SK-N-MC (cell line): Measurements from ENCODE around the gene PF4V1.

Experiments used
- DNase-seq: peaks from one replicate; pipeline ENCODE4 v3.0.0-alpha.2; 2011; ENCODE audit warnings: low read depth, low spot score
- H3K27ac ChIP-seq: fragments of 200-600 bp; sonication (generic); 2 replicates; pipeline ENCODE4 v1.5.1; 2016; ENCODE audit warnings: mixed run types
- H3K36me3 ChIP-seq: fragments of 200-600 bp; sonication (generic); 2 replicates; pipeline ENCODE4 v1.6.1; 2017; ENCODE audit warnings: antibody characterized with exemption, low read length, mixed read lengths; ENCODE audit not compliant: insufficient read depth
- H3K4me3 ChIP-seq: fragments of 200-600 bp; sonication (generic); 2 replicates; pipeline ENCODE4 v1.5.1; 2016
- H3K9ac ChIP-seq: fragments of 200-600 bp; sonication (generic); 2 replicates; pipeline ENCODE4 v1.8.0; 2017; ENCODE audit warnings: mixed run types, mixed read lengths; ENCODE audit not compliant: insufficient read length
- H3K9me3 ChIP-seq: fragments of 200-600 bp; sonication (generic); 2 replicates; pipeline ENCODE4 v1.6.1; 2017; ENCODE audit warnings: low read depth, mild to moderate bottlenecking, antibody characterized with exemption, low read length, moderate library complexity, mixed read lengths
- EZH2 ChIP-seq: fragments of 200-600 bp; sonication (generic); IDR thresholded peaks from one replicate; pipeline ENCODE4 v1.6.1; 2017; ENCODE audit warnings: antibody characterized with exemption
- FOXP2 ChIP-seq: optimal IDR thresholded peaks from 2 replicates; pipeline ENCODE3; 2011; ENCODE audit warnings: mild to moderate bottlenecking, moderate library complexity; ENCODE audit not compliant: insufficient read depth; ENCODE audit errors: extremely low read length, control extremely low read depth
- POLR2AphosphoS5 ChIP-seq: IDR thresholded peaks from 2 replicates; pipeline ENCODE4 v1.6.1; 2012; ENCODE audit warnings: mild to moderate bottlenecking, low read depth, low read length, borderline replicate concordance

The PF4V1 gene

GRCh38 chr4:73902038-73902637, 49.0 kb downstream of the PF4V1 start:
- no peak for DNase-seq
- TF ChIP-seq FOXP2, result no peak
- no peak for TF ChIP-seq EZH2
- TF ChIP-seq POLR2AphosphoS5, result no peak
- Histone ChIP-seq H3K36me3 (no peaks in the 10 kb centered on the region), H3K4me3 (no peak overlapping the region), H3K9ac (no peak overlapping the region), H3K9me3 (no peaks in the 10 kb centered on the region), H3K27ac (no peak overlapping the region)

GRCh38 chr4:73902817-73903547, 49.9 kb downstream of the PF4V1 start:
- no peak overlapping the region for H3K9ac ChIP-seq
- H3K36me3 ChIP-seq, result no peaks in the 10 kb centered on the region

More at GRCh38 chr4:73902817-73903547, 49.9 kb downstream of the PF4V1 start:
- TF ChIP-seq EZH2 (no peak), POLR2AphosphoS5 (no peak), FOXP2 (no peak)
- H3K27ac ChIP-seq, result no peak overlapping the region
- H3K9me3 ChIP-seq, result no peaks in the 10 kb centered on the region
- no peak overlapping the region for H3K4me3 ChIP-seq
- no peak for DNase-seq
